ENCODE data around the gene TREH. TPM values are rescaled to one million over a fixed set of nuclear protein-coding genes. Genes with fewer than 3 reads are reported as not detected.

TREH gene
- total RNA-seq, 1 experiment from 2014 or later: not detected

DNA sequence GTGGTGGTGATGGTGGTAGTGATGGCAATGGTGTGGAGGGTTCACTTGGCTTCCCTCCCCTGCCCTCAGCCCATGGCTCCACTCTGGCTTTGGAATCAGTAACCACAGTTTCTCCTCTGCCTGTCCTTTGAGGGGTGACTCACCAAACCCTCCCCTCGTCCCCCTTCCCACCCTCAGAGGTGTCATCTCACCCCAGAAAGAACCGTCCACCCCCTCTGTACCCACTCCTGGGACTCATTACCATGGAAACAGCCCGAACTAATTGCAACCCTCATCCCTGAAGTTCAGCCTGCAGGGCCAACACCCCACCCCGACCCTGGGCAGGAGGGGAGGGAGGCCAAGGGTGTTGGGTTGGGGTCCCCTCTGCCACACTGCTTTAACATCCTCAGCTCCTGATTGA lies 45.5 kb downstream of the TREH start:
- Histone ChIP-seq H3K79me2 (ENCODE audit: insufficient read depth, low read length) (no peaks in the 10 kb centered on the region), H3K23ac (ENCODE audit: insufficient read length, low read depth, low read length) (no peak overlapping the region), H4K8ac (replicated peaks; ENCODE audit: insufficient read length, low read depth, low read length) (no peak overlapping the region), H2AK5ac (ENCODE audit: insufficient read length, low read length) (no peak overlapping the region), H3K9ac (ENCODE audit: extremely low read depth, insufficient read length, low read length) (no peak overlapping the region), H3K14ac (ENCODE audit: insufficient read depth, low read length) (peak overlapping the region; percentile 28; the same call in 1 of the 2 replicates), H3K27ac (ENCODE audit: insufficient read length, low read depth, low read length) (no peak overlapping the region), H3K4ac (ENCODE audit: low read depth, low read length) (no peak overlapping the region), H3K4me1 (ENCODE audit: insufficient read depth, low read length) (peaks cover 12% of the 10 kb centered on the region; the same call in 1 of the 2 replicates), H2BK20ac (ENCODE audit: low read depth, low read length, poor library complexity, severe bottlenecking) (no peak overlapping the region), H3K79me1 (ENCODE audit: insufficient read depth, low read depth, low read length, poor library complexity, severe bottlenecking) (no peaks in the 10 kb centered on the region), H4K20me1 (ENCODE audit: control insufficient read depth, insufficient read depth, insufficient read length) (no peaks in the 10 kb centered on the region), H4K5ac (ENCODE audit: insufficient read length, low read depth, low read length) (no peak overlapping the region), H4K91ac (ENCODE audit: insufficient read length, low read depth, low read length) (no peak overlapping the region), H3K18ac (ENCODE audit: insufficient read length, low read depth, low read length) (peak overlapping the region; percentile 37), H3K4me2 (ENCODE audit: insufficient read depth, insufficient read length, low read length) (peak overlapping the region; percentile 28), H2AFZ (ENCODE audit: low read length) (no peak overlapping the region), H2BK12ac (ENCODE audit: insufficient read length, low read depth, low read length) (no peak overlapping the region), H2BK120ac (ENCODE audit: low read depth, low read length, poor library complexity, severe bottlenecking) (no peak overlapping the region), H3T11ph (ENCODE audit: low read length) (no peak overlapping the region), H3K27me3 (ENCODE audit: insufficient read depth, low read length) (no peaks in the 10 kb centered on the region), H3K23me2 (ENCODE audit: insufficient read length, low read depth, low read length, poor library complexity, severe bottlenecking) (peaks cover 3% of the 10 kb centered on the region), H3K56ac (ENCODE audit: insufficient read length, low read depth, low read length) (no peak overlapping the region), H2BK15ac (ENCODE audit: low read depth, low read length) (no peak overlapping the region), H3K9me3 (ENCODE audit: control insufficient read depth, low read depth, low read length) (no peaks in the 10 kb centered on the region), H2BK5ac (ENCODE audit: insufficient read length, low read length) (no peak overlapping the region)
- Mint-ChIP-seq H3K27ac (peak overlapping the region in 2 of 3 experiments; percentile 98 to 99; a peak in 3 of 7 replicates), H3K9me3 (no peaks in the 10 kb centered on the region), H3K4me3 (peak overlapping the region; percentile 67 to 79), H3K27me3 (ENCODE audit: low read depth) (no peaks in the 10 kb centered on the region), H3K4me1 (peaks cover 24 to 37% of the 10 kb centered on the region in 2 experiments), H3K36me3 (ENCODE audit: insufficient read depth in 1 of 3, low read depth in 3 of 3) (peaks cover 33 to 59% (median 57%) of the 10 kb centered on the region in 3 experiments)
- WGBS (ENCODE audit: extremely low coverage, insufficient read length, low lambda C conversion rate): no CpG with 5 or more reads among the region's 4 CpGs
- TF ChIP-seq, protein P1, sequence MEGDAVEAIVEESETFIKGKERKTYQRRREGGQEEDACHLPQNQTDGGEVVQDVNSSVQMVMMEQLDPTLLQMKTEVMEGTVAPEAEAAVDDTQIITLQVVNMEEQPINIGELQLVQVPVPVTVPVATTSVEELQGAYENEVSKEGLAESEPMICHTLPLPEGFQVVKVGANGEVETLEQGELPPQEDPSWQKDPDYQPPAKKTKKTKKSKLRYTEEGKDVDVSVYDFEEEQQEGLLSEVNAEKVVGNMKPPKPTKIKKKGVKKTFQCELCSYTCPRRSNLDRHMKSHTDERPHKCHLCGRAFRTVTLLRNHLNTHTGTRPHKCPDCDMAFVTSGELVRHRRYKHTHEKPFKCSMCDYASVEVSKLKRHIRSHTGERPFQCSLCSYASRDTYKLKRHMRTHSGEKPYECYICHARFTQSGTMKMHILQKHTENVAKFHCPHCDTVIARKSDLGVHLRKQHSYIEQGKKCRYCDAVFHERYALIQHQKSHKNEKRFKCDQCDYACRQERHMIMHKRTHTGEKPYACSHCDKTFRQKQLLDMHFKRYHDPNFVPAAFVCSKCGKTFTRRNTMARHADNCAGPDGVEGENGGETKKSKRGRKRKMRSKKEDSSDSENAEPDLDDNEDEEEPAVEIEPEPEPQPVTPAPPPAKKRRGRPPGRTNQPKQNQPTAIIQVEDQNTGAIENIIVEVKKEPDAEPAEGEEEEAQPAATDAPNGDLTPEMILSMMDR (conservative IDR thresholded peaks at IDR 0.05): no peak
- no peak for DNase-seq

Data from H9 (cell line).